A673 (cell line): ENCODE data around the gene RPL13A.

Experiments used
- CTCF ChIP-seq: fragments of 300-800, 200-600 bp; sonication (generic); conservative IDR thresholded peaks from 2 replicates; pipeline ENCODE4 v1.5.1; 2017; ENCODE audit warnings: low read depth, mild to moderate bottlenecking, antibody characterized with exemption, low read length, moderate library complexity, mixed read lengths
- EZH2 ChIP-seq: fragments of 200-600 bp; sonication (generic); IDR thresholded peaks from 2 replicates; pipeline ENCODE4 v1.6.1; 2017; ENCODE audit warnings: borderline replicate concordance, low read depth, mild to moderate bottlenecking, mixed read lengths, antibody characterized with exemption, low read length; ENCODE audit not compliant: poor library complexity, severe bottlenecking

- no peak for TF ChIP-seq CTCF
- TF ChIP-seq EZH2, result no peak
Measured at GRCh38 chr19:49451430-49452181, 35.8 kb upstream of the RPL13A start, which contains the start of gene PIH1D1.
